SK-N-SH treated with all-trans-retinoic acid at 6 μM for 48 hours (cell line): ENCODE results near the gene CDH6.

ENCODE experiments used
- ATAC-seq: fragments of 200-7000 bp; cut with Tn5 transposase; 3 replicates; pipeline ENCODE4 v1.9.1; 2020; ENCODE audit warnings: mild to moderate bottlenecking, moderate library complexity
- ARNTL ChIP-seq: fragments of 450-650 bp; formaldehyde crosslinking; IDR thresholded peaks from 2 replicates; pipeline ENCODE4 v1.5.0; 2020; ENCODE audit warnings: low read depth, mild to moderate bottlenecking, moderate library complexity, borderline replicate concordance
- BACH2 ChIP-seq: fragments of 250-450 bp; sonication (Bioruptor Pico); IDR thresholded peaks from 2 replicates; pipeline ENCODE4 v1.9.0; 2021; ENCODE audit warnings: mild to moderate bottlenecking, borderline replicate concordance
- CREB5 ChIP-seq: fragments of 250-450 bp; sonication (Bioruptor Pico); IDR thresholded peaks from 2 replicates; pipeline ENCODE4 v1.5.1; 2020; ENCODE audit warnings: low read depth, mild to moderate bottlenecking, moderate library complexity
- CSDC2 ChIP-seq: fragments of 250-450 bp; sonication (Bioruptor Pico); IDR thresholded peaks from 2 replicates; pipeline ENCODE4 v1.5.0; 2020; ENCODE audit warnings: mild to moderate bottlenecking, moderate library complexity
- CSRNP3 ChIP-seq: fragments of 250-450 bp; sonication (Bioruptor Pico); IDR thresholded peaks from 2 replicates; pipeline ENCODE4 v1.5.1; 2021; ENCODE audit warnings: mild to moderate bottlenecking, moderate library complexity
- ESRRG ChIP-seq: fragments of 250-450 bp; sonication (Bioruptor Pico); IDR thresholded peaks from 2 replicates; pipeline ENCODE4 v1.6.1; 2021; ENCODE audit warnings: mild to moderate bottlenecking
- GLIS3 ChIP-seq: fragments of 250-450 bp; sonication (Bioruptor Pico); IDR thresholded peaks from 2 replicates; pipeline ENCODE4 v1.5.0; 2020; ENCODE audit warnings: mild to moderate bottlenecking, moderate library complexity
- PATZ1 ChIP-seq: fragments of 250-450 bp; sonication (Bioruptor Pico); IDR thresholded peaks from 2 replicates; pipeline ENCODE4 v1.8.0; 2020; ENCODE audit warnings: mild to moderate bottlenecking, moderate library complexity, borderline replicate concordance
- POU6F1 ChIP-seq: fragments of 250-450 bp; sonication (Bioruptor Pico); IDR thresholded peaks from 2 replicates; pipeline ENCODE4 v1.8.0; 2021; ENCODE audit warnings: low read depth, mild to moderate bottlenecking, moderate library complexity, borderline replicate concordance
- PPARA ChIP-seq: fragments of 250-450 bp; sonication (Bioruptor Pico); IDR thresholded peaks from 2 replicates; pipeline ENCODE4 v1.5.0; 2020; ENCODE audit warnings: mild to moderate bottlenecking, borderline replicate concordance
- RARB ChIP-seq: fragments of 250-450 bp; sonication (Bioruptor Pico); IDR thresholded peaks from 2 replicates; pipeline ENCODE4 v1.8.0; 2021; ENCODE audit warnings: mild to moderate bottlenecking, moderate library complexity
- SNAI2 ChIP-seq: fragments of 250-450 bp; sonication (Bioruptor Pico); IDR thresholded peaks from 2 replicates; pipeline ENCODE4 v1.5.0; 2020; ENCODE audit warnings: mild to moderate bottlenecking, moderate library complexity
- TCF4 ChIP-seq: fragments of 250-450 bp; sonication (Bioruptor Pico); IDR thresholded peaks from 2 replicates; pipeline ENCODE4 v1.8.0; 2021; ENCODE audit warnings: mild to moderate bottlenecking, moderate library complexity, borderline replicate concordance
- TOX ChIP-seq: fragments of 250-450 bp; sonication (Bioruptor Pico); IDR thresholded peaks from 2 replicates; pipeline ENCODE4 v1.8.0; 2021; ENCODE audit warnings: mild to moderate bottlenecking, moderate library complexity, borderline replicate concordance
- TSHZ2 ChIP-seq: fragments of 250-450 bp; sonication (Bioruptor Pico); IDR thresholded peaks from 2 replicates; pipeline ENCODE4 v1.5.0; 2020; ENCODE audit warnings: mild to moderate bottlenecking, moderate library complexity
- ZC3H10 ChIP-seq: fragments of 250-450 bp; sonication (Bioruptor Pico); IDR thresholded peaks from 2 replicates; pipeline ENCODE4 v1.5.1; 2021; ENCODE audit warnings: mild to moderate bottlenecking, moderate library complexity
- ZFP3 ChIP-seq: fragments of 250-450 bp; sonication (Bioruptor Pico); IDR thresholded peaks from 2 replicates; pipeline ENCODE4 v1.5.0; 2020; ENCODE audit warnings: mild to moderate bottlenecking, moderate library complexity
- ZFP30 ChIP-seq: fragments of 450-650 bp; formaldehyde crosslinking; IDR thresholded peaks from 2 replicates; pipeline ENCODE4 v1.5.0; 2022; ENCODE audit warnings: mild to moderate bottlenecking, moderate library complexity
- ZNF565 ChIP-seq: fragments of 450-650 bp; formaldehyde crosslinking; conservative IDR thresholded peaks from 2 replicates; pipeline ENCODE4 v1.5.0; 2020; ENCODE audit warnings: low read depth, mild to moderate bottlenecking, moderate library complexity
- ZNF8 ChIP-seq: fragments of 450-650 bp; formaldehyde crosslinking; IDR thresholded peaks from 2 replicates; pipeline ENCODE4 v1.5.0; 2020; ENCODE audit warnings: mild to moderate bottlenecking, moderate library complexity

The CDH6 gene

GRCh38 chr5:31334061-31334860, 140.8 kb downstream of the CDH6 start:
- no peak for TF ChIP-seq ZNF565
- TF ChIP-seq BACH2 (CRISPR knock-in tag) = no peak
- TF ChIP-seq ESRRG (CRISPR knock-in tag) = no peak
- TF ChIP-seq TSHZ2 = no peak
- no peak for TF ChIP-seq ZFP3 (CRISPR knock-in tag)
- no peak for TF ChIP-seq RARB (CRISPR knock-in tag)
- TF ChIP-seq SNAI2 = no peak
- TF ChIP-seq TOX (CRISPR knock-in tag) = no peak
- TF ChIP-seq ARNTL (CRISPR knock-in tag) = no peak
- TF ChIP-seq PATZ1 (CRISPR knock-in tag) = no peak
- TF ChIP-seq CSRNP3 (CRISPR knock-in tag) = no peak
- no peak for TF ChIP-seq PPARA
- TF ChIP-seq ZC3H10 (CRISPR knock-in tag) = no peak
- TF ChIP-seq ZNF8 (CRISPR knock-in tag) = no peak
- no peak for TF ChIP-seq CSDC2 (CRISPR knock-in tag)
- 0 out of 3 replicates have a peak, but pooled peaks have one; percentile 30 for ATAC-seq

- ATAC-seq = no peak
- TF ChIP-seq ZFP3 (CRISPR knock-in tag) = no peak
- TF ChIP-seq SNAI2 = no peak
- TF ChIP-seq CSDC2 (CRISPR knock-in tag) = no peak
- no peak for TF ChIP-seq POU6F1 (CRISPR knock-in tag)
- TF ChIP-seq ZFP30 = no peak
- no peak for TF ChIP-seq ARNTL (CRISPR knock-in tag)
- no peak for TF ChIP-seq GLIS3 (CRISPR knock-in tag)
- TF ChIP-seq TSHZ2 = no peak
- TF ChIP-seq TCF4 (CRISPR knock-in tag) = no peak
- no peak for TF ChIP-seq RARB (CRISPR knock-in tag)
- TF ChIP-seq BACH2 (CRISPR knock-in tag) = no peak
- TF ChIP-seq TOX (CRISPR knock-in tag) = no peak
- TF ChIP-seq PPARA = no peak
- no peak for TF ChIP-seq ZC3H10 (CRISPR knock-in tag)
- TF ChIP-seq CSRNP3 (CRISPR knock-in tag) = no peak
- no peak for TF ChIP-seq ESRRG (CRISPR knock-in tag)
- TF ChIP-seq CREB5 = no peak
- TF ChIP-seq ZNF8 (CRISPR knock-in tag) = no peak
Measured at GRCh38 chr5:31335456-31335855, 142.0 kb downstream of the CDH6 start.
